Breast epithelium (tissue), 4 donors: Measurements from ENCODE around the gene AAMP. TPM values are rescaled to one million over a fixed set of nuclear protein-coding genes. Genes with fewer than 3 reads are reported as not detected.
A peak's percentile ranks its signal among the peaks of the same experiment; 100 is the strongest.

Experiments used
- DNase-seq, 2 donors: peaks; one replicate each; pipeline ENCODE4 v3.0.0-alpha.2; 2019; ENCODE audit warnings: low spot score in 2 of 2
- H3K27ac ChIP-seq, 2 donors: fragments of 200-600 bp; sonication (generic) in 1 of 2; one replicate each; pipeline ENCODE4 v1.5.1; 2016 to 2019; ENCODE audit warnings: mild to moderate bottlenecking in 1 of 2
- H3K27me3 ChIP-seq, 2 donors: fragments of 200-600 bp; sonication (generic) in 1 of 2; one replicate each; pipeline versions ENCODE4 v1.5.1 to v1.6.0; 2017 to 2019; ENCODE audit warnings: control low read depth in 1 of 2, mild to moderate bottlenecking in 1 of 2
- H3K36me3 ChIP-seq: fragments of 200-600 bp; one replicate; pipeline ENCODE4 v1.5.1; 2019
- H3K4me1 ChIP-seq, 2 donors: fragments of 200-600 bp; sonication (generic); one replicate each; pipeline ENCODE4 v1.5.1; 2016 to 2019; ENCODE audit warnings: control low read depth in 1 of 2
- H3K4me3 ChIP-seq, 3 donors: fragments of 200-600 bp; sonication (generic); 1 replicate in 2 of 3; 2 replicates in 1 of 3; pipeline ENCODE4 v1.5.1; 2016 to 2019; ENCODE audit warnings: mild to moderate bottlenecking in 3 of 3, moderate library complexity in 2 of 3
- H3K9me3 ChIP-seq, 2 donors: fragments of 200-600 bp; sonication (generic) in 1 of 2; one replicate each; pipeline ENCODE4 v1.5.1; 2016 to 2019; ENCODE audit warnings: control low read depth in 1 of 2
- POLR2A ChIP-seq: fragments of 450-650 bp; IDR thresholded peaks from one replicate; pipeline ENCODE4 v1.6.1; 2016; ENCODE audit warnings: antibody characterized with exemption, mild to moderate bottlenecking, moderate library complexity
- POLR2AphosphoS5 ChIP-seq, 3 donors: sonication (generic); formaldehyde crosslinking; IDR thresholded peaks; one replicate each; pipeline ENCODE4 v1.6.1; 2017; ENCODE audit warnings: antibody characterized with exemption in 3 of 3
- intact Hi-C: fragments of 100-400 bp; cut with DNase I; formaldehyde crosslinking; loops from one replicate; pipeline ENCODE4 v1.15.1; 2023; ENCODE audit warnings: low total_unique reads
- total RNA-seq, 3 donors: library from RNA; depleted of rRNA; stranded (reverse); fragments of >200 nt; gene quantifications; one replicate each; pipeline ENCODE4 v1.1.0, GENCODE V29; 2016
- TF ChIP-seq, protein P1 (sequence below), 3 donors: fragments of 450-650 bp; IDR thresholded peaks; one replicate each; pipeline ENCODE4 v1.5.1; 2016 to 2017; ENCODE audit warnings: antibody characterized with exemption in 3 of 3, mild to moderate bottlenecking in 3 of 3, moderate library complexity in 3 of 3

Gene AAMP
- total RNA-seq, 3 donors from 2014 or later: 150 to 164 (median 151) TPM

DNA sequence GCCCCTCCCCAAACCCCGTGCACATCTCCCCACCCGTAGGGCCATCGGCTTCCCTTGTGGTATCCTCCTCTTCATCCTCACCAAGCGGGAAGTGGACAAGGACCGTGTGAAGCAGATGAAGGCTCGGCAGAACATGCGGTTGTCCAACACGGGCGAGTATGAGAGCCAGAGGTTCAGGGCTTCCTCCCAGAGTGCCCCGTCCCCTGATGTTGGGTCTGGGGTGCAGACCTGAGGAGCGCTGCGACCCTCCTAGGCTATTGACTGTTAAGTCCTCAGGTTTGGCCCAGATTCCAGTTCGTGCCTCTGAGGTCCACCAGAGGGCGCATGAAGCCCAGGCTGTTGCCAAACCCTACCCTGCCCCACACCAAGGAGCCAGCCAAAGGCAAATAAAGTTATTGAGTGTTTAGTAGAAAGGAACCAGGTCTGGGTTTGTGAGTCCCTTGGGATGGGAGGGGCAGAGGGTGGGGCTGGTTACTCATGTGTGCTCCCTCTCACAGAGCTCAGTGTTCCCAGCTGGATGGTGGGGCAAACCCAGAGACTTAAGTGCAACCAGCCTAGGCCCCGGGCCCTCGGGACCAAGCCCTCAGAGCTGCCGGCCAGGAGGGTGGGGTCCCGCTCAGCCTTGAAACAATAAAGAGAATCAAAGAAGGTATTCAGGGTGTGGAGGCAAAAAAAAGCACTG lies 2.7 kb upstream of the AAMP start:
- Histone ChIP-seq H3K4me1 (peaks cover 8 to 19% of the 10 kb centered on the region in 2 donors), H3K4me3 (peak overlapping the region in 2 of 3 donors; percentile 13 to 90), H3K27ac (peak overlapping the region; percentile 56 to 80), H3K36me3 (peaks cover 13% of the 10 kb centered on the region), H3K9me3 (no peaks in the 10 kb centered on the region), H3K27me3 (no peaks in the 10 kb centered on the region)
- TF ChIP-seq, protein P1, sequence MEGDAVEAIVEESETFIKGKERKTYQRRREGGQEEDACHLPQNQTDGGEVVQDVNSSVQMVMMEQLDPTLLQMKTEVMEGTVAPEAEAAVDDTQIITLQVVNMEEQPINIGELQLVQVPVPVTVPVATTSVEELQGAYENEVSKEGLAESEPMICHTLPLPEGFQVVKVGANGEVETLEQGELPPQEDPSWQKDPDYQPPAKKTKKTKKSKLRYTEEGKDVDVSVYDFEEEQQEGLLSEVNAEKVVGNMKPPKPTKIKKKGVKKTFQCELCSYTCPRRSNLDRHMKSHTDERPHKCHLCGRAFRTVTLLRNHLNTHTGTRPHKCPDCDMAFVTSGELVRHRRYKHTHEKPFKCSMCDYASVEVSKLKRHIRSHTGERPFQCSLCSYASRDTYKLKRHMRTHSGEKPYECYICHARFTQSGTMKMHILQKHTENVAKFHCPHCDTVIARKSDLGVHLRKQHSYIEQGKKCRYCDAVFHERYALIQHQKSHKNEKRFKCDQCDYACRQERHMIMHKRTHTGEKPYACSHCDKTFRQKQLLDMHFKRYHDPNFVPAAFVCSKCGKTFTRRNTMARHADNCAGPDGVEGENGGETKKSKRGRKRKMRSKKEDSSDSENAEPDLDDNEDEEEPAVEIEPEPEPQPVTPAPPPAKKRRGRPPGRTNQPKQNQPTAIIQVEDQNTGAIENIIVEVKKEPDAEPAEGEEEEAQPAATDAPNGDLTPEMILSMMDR (IDR thresholded peaks at IDR 0.05): peak; percentile 79 to 93 (median 90)
- TF ChIP-seq POLR2A: no peak
- peak; percentile 70 to 95 (median 79) for TF ChIP-seq POLR2AphosphoS5 (IDR thresholded peaks at IDR 0.05)
- intact Hi-C loops: no loop called here
- peak; percentile 84 to 85 for DNase-seq

DNA sequence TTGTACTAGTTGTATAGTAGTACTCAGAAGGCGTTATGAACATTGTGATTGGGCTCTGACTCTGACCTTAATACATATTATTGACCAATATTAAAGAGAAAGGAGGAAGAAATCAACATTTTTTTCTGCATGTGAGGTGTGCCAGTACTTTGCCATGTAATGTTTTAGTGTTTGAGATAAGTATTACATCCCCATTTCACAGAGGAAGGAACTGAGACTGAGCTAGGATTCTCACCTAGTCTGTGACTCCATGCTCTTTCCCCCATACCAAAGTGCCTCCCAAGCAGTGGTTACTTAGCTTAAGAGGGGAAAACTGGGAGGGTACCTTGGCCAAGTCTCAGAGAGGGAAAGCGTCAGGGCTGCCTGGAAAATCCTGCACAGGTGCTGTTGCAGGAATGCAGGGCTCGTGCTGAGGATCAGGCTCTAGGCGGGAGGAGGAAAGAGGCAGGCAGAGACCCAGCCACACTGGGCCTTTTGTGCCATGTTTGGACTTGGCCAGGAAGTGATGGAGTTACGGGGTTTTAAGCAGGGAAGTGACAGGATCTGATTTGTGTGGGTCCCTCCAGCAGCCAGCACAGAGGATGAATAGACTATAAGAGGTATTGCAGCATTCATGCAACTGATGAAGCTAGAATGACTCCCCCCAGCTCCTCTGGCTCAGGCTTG lies 2.1 kb upstream of the AAMP start:
- Histone ChIP-seq H3K27ac (peak overlapping the region; percentile 56 to 80), H3K36me3 (peaks cover 13% of the 10 kb centered on the region), H3K4me3 (peak overlapping the region in 2 of 3 donors; percentile 13 to 90), H3K4me1 (peaks cover 8 to 19% of the 10 kb centered on the region in 2 donors), H3K27me3 (no peaks in the 10 kb centered on the region), H3K9me3 (no peaks in the 10 kb centered on the region)
- DNase-seq: no peak
- TF ChIP-seq, protein P1 (IDR thresholded peaks at IDR 0.05): no peak
- no peak for TF ChIP-seq POLR2A
- TF ChIP-seq POLR2AphosphoS5 (IDR thresholded peaks at IDR 0.05): no peak
- intact Hi-C loops: no loop called here

DNA sequence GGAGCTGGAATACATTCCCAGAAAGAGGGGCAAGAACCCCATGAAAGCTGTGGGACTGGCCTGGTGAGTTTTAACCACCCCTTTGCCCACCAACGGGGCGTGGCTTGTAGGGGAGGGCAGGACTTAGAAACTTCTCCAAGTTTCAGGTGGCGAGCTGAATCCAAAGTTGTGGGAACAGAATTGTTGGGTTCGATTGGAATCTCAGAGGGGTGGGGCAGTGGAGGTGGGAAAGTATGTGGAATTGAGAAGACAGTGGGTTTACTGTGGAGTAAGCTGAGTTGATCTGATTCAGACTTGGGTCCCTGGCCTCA lies 1.5 kb upstream of the AAMP start:
- Histone ChIP-seq H3K9me3 (no peaks in the 10 kb centered on the region), H3K27me3 (no peaks in the 10 kb centered on the region), H3K4me3 (peak overlapping the region; percentile 76 to 90 (median 87)), H3K27ac (peak overlapping the region; percentile 56 to 80), H3K36me3 (peaks cover 15% of the 10 kb centered on the region), H3K4me1 (peaks cover 8 to 19% of the 10 kb centered on the region in 2 donors)
- no peak for TF ChIP-seq POLR2AphosphoS5 (IDR thresholded peaks at IDR 0.05)
- no peak for TF ChIP-seq POLR2A
- TF ChIP-seq, protein P1 (IDR thresholded peaks at IDR 0.05): no peak
- DNase-seq: no peak
- intact Hi-C loops: no loop called here

DNA sequence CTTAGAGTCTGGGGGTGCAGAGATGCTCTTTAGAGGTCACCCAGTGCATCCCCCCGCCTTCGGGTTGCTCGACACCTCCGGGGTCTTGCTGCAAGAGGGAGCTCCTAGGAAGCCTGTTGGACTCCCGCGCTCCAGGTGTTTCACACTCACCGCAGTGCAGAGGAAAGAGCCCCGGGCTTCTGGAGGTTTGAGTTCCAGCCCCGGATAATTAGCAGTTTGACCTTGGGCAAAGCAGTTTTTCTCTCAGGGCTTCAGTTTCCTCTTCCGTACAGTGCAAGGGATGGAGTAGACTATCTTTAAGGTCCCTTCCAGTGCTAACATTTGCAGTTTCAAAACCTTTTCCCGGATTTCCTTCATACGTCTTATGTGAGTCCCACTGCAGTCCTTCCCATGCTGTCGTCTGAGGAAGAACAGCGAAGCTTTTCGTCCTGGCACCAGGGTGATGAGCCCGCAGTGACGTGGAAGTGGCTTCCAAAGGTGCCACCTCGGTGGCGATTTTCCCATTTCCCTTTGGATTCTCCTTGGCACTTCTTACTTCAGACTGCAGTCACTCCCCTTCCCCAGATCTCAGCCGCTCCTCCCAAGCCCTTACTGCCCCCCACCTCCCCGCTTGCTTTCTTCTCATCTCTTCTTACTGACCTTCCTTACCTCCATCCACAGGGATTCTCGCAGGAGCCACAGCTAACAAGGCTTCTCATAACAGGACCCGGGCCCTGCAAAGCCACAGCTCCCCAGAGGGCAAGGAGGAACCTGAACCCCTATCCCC lies 967 bp upstream of the AAMP start:
- Histone ChIP-seq H3K27me3 (no peaks in the 10 kb centered on the region), H3K27ac (peak overlapping the region; percentile 56 to 80), H3K36me3 (peaks cover 20% of the 10 kb centered on the region), H3K4me1 (peaks cover 8 to 19% of the 10 kb centered on the region in 2 donors), H3K9me3 (no peaks in the 10 kb centered on the region), H3K4me3 (peak overlapping the region; percentile 76 to 90 (median 87))
- no peak for DNase-seq
- intact Hi-C loops: no loop called here
- no peak for TF ChIP-seq POLR2AphosphoS5 (IDR thresholded peaks at IDR 0.05)

DNA sequence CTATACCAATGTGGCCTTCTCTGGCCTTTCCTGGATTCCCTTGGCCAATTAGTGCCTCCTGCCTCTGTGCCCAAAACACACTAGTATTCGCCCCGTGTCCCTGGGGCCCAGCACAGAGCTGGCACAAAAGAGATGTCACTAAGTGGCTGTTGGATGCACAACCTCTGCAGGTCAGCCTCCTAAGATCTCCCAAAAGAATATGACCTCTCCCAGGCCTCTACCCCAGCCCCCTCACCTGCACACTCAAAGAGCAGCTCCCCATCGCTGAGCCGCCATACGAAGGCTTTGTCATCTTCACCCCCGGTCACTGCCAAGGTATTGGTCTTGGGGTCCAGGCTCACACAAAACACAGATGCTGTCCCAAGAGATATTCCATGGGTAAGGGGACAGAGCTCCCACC lies 2.7 kb downstream of the AAMP start:
- Histone ChIP-seq H3K27me3 (no peaks in the 10 kb centered on the region), H3K36me3 (peaks cover 13% of the 10 kb centered on the region), H3K9me3 (no peaks in the 10 kb centered on the region), H3K4me3 (no peak overlapping the region), H3K4me1 (peaks cover 5 to 14% of the 10 kb centered on the region in 2 donors), H3K27ac (no peak overlapping the region)
- no peak for DNase-seq
- intact Hi-C loops: no loop called here
- TF ChIP-seq, protein P1 (IDR thresholded peaks at IDR 0.05): no peak
- TF ChIP-seq POLR2A (no peak), POLR2AphosphoS5 (IDR thresholded peaks at IDR 0.05) (no peak)
